ENCODE measurements around the gene MTA1. TPM values are rescaled to one million over a fixed set of nuclear protein-coding genes. Genes with fewer than 3 reads are reported as not detected.

MTA1 gene
- total and polyA plus RNA-seq, 4 donors = 3.7 to 28.1 (median 21.0) TPM

GRCh38 chr14:105384605-105385321 is 34.9 kb upstream of the MTA1 start:
- 97% methylated on average over 29 of the region's 29 CpGs for WGBS
- Histone ChIP-seq H3K27ac (ENCODE audit: low read depth in 1 of 2, low read length in 2 of 2) (no peak overlapping the region), H3K4me3 (ENCODE audit: low read depth in 1 of 3, low read length in 3 of 3) (no peak overlapping the region), H3K9ac (ENCODE audit: low read depth in 1 of 2, low read length in 2 of 2) (no peak overlapping the region), H3K4me1 (ENCODE audit: control insufficient read depth in 4 of 4, insufficient read depth in 4 of 4, low read length in 3 of 4) (no peaks in the 10 kb centered on the region), H3K27me3 (ENCODE audit: control insufficient read depth in 4 of 4, insufficient read depth in 4 of 4, low read length in 3 of 4) (no peaks in the 10 kb centered on the region), H3K9me3 (ENCODE audit: control insufficient read depth in 4 of 4, low read length in 3 of 4) (no peaks in the 10 kb centered on the region), H3K36me3 (ENCODE audit: control insufficient read depth in 4 of 4, insufficient read depth in 3 of 4, low read depth in 1 of 4, low read length in 3 of 4) (peaks cover 0 to 21% (median 5%) of the 10 kb centered on the region in 4 donors)
- TF ChIP-seq EGR1 (IDR thresholded peaks at IDR 0.05; ENCODE audit: low read depth in 2 of 2) (no peak), ZBTB33 (IDR thresholded peaks at IDR 0.05) (no peak), ATF3 (IDR thresholded peaks at IDR 0.05) (no peak), TAF1 (conservative IDR thresholded peaks at IDR 0.05) (no peak), SP1 (IDR thresholded peaks at IDR 0.05) (no peak), YY1 (IDR thresholded peaks at IDR 0.05) (no peak)
- TF ChIP-seq, protein P1, sequence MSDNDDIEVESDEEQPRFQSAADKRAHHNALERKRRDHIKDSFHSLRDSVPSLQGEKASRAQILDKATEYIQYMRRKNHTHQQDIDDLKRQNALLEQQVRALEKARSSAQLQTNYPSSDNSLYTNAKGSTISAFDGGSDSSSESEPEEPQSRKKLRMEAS (IDR thresholded peaks at IDR 0.05) = no peak
- TF ChIP-seq, protein P2, sequence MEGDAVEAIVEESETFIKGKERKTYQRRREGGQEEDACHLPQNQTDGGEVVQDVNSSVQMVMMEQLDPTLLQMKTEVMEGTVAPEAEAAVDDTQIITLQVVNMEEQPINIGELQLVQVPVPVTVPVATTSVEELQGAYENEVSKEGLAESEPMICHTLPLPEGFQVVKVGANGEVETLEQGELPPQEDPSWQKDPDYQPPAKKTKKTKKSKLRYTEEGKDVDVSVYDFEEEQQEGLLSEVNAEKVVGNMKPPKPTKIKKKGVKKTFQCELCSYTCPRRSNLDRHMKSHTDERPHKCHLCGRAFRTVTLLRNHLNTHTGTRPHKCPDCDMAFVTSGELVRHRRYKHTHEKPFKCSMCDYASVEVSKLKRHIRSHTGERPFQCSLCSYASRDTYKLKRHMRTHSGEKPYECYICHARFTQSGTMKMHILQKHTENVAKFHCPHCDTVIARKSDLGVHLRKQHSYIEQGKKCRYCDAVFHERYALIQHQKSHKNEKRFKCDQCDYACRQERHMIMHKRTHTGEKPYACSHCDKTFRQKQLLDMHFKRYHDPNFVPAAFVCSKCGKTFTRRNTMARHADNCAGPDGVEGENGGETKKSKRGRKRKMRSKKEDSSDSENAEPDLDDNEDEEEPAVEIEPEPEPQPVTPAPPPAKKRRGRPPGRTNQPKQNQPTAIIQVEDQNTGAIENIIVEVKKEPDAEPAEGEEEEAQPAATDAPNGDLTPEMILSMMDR (IDR thresholded peaks at IDR 0.05; ENCODE audit: low read depth, low read length, missing input control) = no peak
- no peak for DNase-seq (ENCODE audit: low spot score)

GRCh38 chr14:105385322-105385637 is 34.3 kb upstream of the MTA1 start:
- Histone ChIP-seq H3K9me3 (ENCODE audit: control insufficient read depth in 4 of 4, low read length in 3 of 4) (no peaks in the 10 kb centered on the region), H3K4me1 (ENCODE audit: control insufficient read depth in 4 of 4, insufficient read depth in 4 of 4, low read length in 3 of 4) (no peaks in the 10 kb centered on the region), H3K9ac (ENCODE audit: low read depth in 1 of 2, low read length in 2 of 2) (no peak overlapping the region), H3K36me3 (ENCODE audit: control insufficient read depth in 4 of 4, insufficient read depth in 3 of 4, low read depth in 1 of 4, low read length in 3 of 4) (peaks cover 0 to 21% (median 5%) of the 10 kb centered on the region in 4 donors), H3K27ac (ENCODE audit: low read depth in 1 of 2, low read length in 2 of 2) (no peak overlapping the region), H3K4me3 (ENCODE audit: low read depth in 1 of 3, low read length in 3 of 3) (no peak overlapping the region), H3K27me3 (ENCODE audit: control insufficient read depth in 4 of 4, insufficient read depth in 4 of 4, low read length in 3 of 4) (no peaks in the 10 kb centered on the region)
- DNase-seq (ENCODE audit: low spot score) = no peak
- TF ChIP-seq, protein P1 (IDR thresholded peaks at IDR 0.05) = no peak
- no peak for TF ChIP-seq REST (IDR thresholded peaks at IDR 0.05)
- 95% methylated on average over 19 of the region's 19 CpGs for WGBS
